IMR-90 (cell line): ENCODE results near the gene MFSD6. TPM values are rescaled to one million over a fixed set of nuclear protein-coding genes. Genes with fewer than 3 reads are reported as not detected.

Experiments used
- ATAC-seq: fragments of 200-7000 bp; cut with Tn5 transposase; 2 replicates; pipeline ENCODE4 v1.9.1; 2020; ENCODE audit warnings: low read depth, mild to moderate bottlenecking, moderate library complexity
- BruUV-seq: library from RNA; stranded (reverse); fragments of 400-500 nt; replicated peaks from 2 replicates; lab custom pipeline; 2021; lab: Mats Ljungman, UMichigan
- CTCF ChIA-PET: fragments of 300-600 bp; formaldehyde crosslinking; extraction: SDS; loops from one replicate; lab custom pipeline; 2021; ENCODE audit warnings: antibody characterized with exemption; lab: Yijun Ruan, JAX
- POLR2A ChIA-PET: fragments of 300-600 bp; sonication (Branson Sonifier 250); formaldehyde crosslinking; loops from one replicate; lab custom pipeline; 2022; ENCODE audit warnings: antibody characterized with exemption; ENCODE audit not compliant: unreplicated experiment; lab: Charles Lee
- DNase-seq: peaks from one replicate; pipeline ENCODE4 v3.0.0; 2013
- H2AFZ ChIP-seq: replicated peaks from 2 replicates; pipeline ENCODE3; 2013; ENCODE audit warnings: low read length, mild to moderate bottlenecking; ENCODE audit not compliant: poor library complexity
- H2AK5ac ChIP-seq: 2 replicates; pipeline ENCODE4 v1.6.1; 2013; ENCODE audit warnings: low read depth, low read length, inconsistent platforms
- H2AK9ac ChIP-seq: replicated peaks from 2 replicates; pipeline ENCODE3; 2013; ENCODE audit warnings: mild to moderate bottlenecking, low read depth, low read length, moderate library complexity; ENCODE audit not compliant: poor library complexity
- H2BK120ac ChIP-seq: 2 replicates; pipeline ENCODE4 v1.6.1; 2013; ENCODE audit warnings: low read depth, low read length, inconsistent platforms
- H2BK15ac ChIP-seq: 3 replicates; pipeline ENCODE4 v1.6.1; 2013; ENCODE audit warnings: low read depth, low read length, inconsistent platforms
- H2BK20ac ChIP-seq: 2 replicates; pipeline ENCODE4 v1.6.1; 2013; ENCODE audit warnings: low read depth, mild to moderate bottlenecking, inconsistent platforms, low read length, moderate library complexity
- H2BK5ac ChIP-seq: 2 replicates; pipeline ENCODE4 v1.6.1; 2013; ENCODE audit warnings: mild to moderate bottlenecking, low read depth, low read length, inconsistent platforms; ENCODE audit not compliant: poor library complexity, severe bottlenecking
- H3K14ac ChIP-seq: replicated peaks from 2 replicates; pipeline ENCODE4 v1.6.1; 2013; ENCODE audit warnings: low read depth, low read length, inconsistent platforms
- H3K18ac ChIP-seq: 2 replicates; pipeline ENCODE4 v1.6.1; 2013; ENCODE audit warnings: low read depth, low read length, control low read depth
- H3K23ac ChIP-seq: 2 replicates; pipeline ENCODE4 v1.6.1; 2013; ENCODE audit warnings: low read depth, low read length, inconsistent platforms
- H3K27ac ChIP-seq: 2 replicates; pipeline ENCODE4 v1.5.1; 2013; ENCODE audit warnings: mild to moderate bottlenecking, control low read depth, low read length; ENCODE audit not compliant: insufficient read depth
- H3K27me3 ChIP-seq: 2 replicates; pipeline ENCODE4 v1.6.1; 2013; ENCODE audit warnings: low read length; ENCODE audit not compliant: control insufficient read depth, insufficient read depth
- H3K36me3 ChIP-seq: 2 replicates; pipeline ENCODE4 v1.6.1; 2013; ENCODE audit warnings: low read length, mixed read lengths; ENCODE audit not compliant: control insufficient read depth, insufficient read depth
- H3K4ac ChIP-seq: 2 replicates; pipeline ENCODE4 v1.6.1; 2013; ENCODE audit warnings: low read depth, low read length, inconsistent platforms
- H3K4me1 ChIP-seq: 2 replicates; pipeline ENCODE4 v1.6.1; 2013; ENCODE audit warnings: low read length, mixed read lengths; ENCODE audit not compliant: control insufficient read depth, insufficient read depth
- H3K4me2 ChIP-seq: 2 replicates; pipeline ENCODE4 v1.6.1; 2013; ENCODE audit warnings: low read depth, mild to moderate bottlenecking, control low read depth, low read length, moderate library complexity
- H3K4me3 ChIP-seq: 2 replicates; pipeline ENCODE4 v1.5.1; 2013; ENCODE audit warnings: low read depth, mild to moderate bottlenecking, control low read depth, low read length, moderate library complexity; ENCODE audit not compliant: insufficient read depth
- H3K56ac ChIP-seq: 2 replicates; pipeline ENCODE4 v1.6.1; 2013; ENCODE audit warnings: low read length, inconsistent platforms; ENCODE audit not compliant: insufficient read depth; ENCODE audit errors: extremely low read depth
- H3K79me1 ChIP-seq, 2 experiments: 2 replicates each; pipeline ENCODE4 v1.6.1; 2013; ENCODE audit warnings: low read length in 2 of 2, inconsistent platforms in 1 of 2, low read depth in 1 of 2
- H3K9ac ChIP-seq: 2 replicates; pipeline ENCODE4 v1.6.1; 2013; ENCODE audit warnings: low read depth, low read length, control low read depth
- H3K9me1 ChIP-seq: 2 replicates; pipeline ENCODE4 v1.6.1; 2013; ENCODE audit warnings: low read length, inconsistent platforms; ENCODE audit not compliant: insufficient read depth
- H3K9me3 ChIP-seq: 2 replicates; pipeline ENCODE4 v1.6.1; 2013; ENCODE audit warnings: low read length; ENCODE audit not compliant: control insufficient read depth, insufficient read depth
- H4K20me1 ChIP-seq: 2 replicates; pipeline ENCODE4 v1.6.1; 2013; ENCODE audit warnings: low read length, inconsistent platforms; ENCODE audit not compliant: insufficient read depth
- H4K5ac ChIP-seq: 2 replicates; pipeline ENCODE4 v1.6.1; 2013; ENCODE audit warnings: mild to moderate bottlenecking, low read depth, low read length, control low read depth
- H4K8ac ChIP-seq, 2 experiments: 2 replicates each; pipeline ENCODE4 v1.6.1; 2013; ENCODE audit warnings: low read depth in 2 of 2, low read length in 2 of 2, control low read depth in 1 of 2, inconsistent platforms in 1 of 2
- H4K91ac ChIP-seq: 2 replicates; pipeline ENCODE4 v1.6.1; 2013; ENCODE audit warnings: low read depth, low read length, inconsistent platforms; ENCODE audit not compliant: insufficient read depth
- BHLHE40 ChIP-seq: fragments of 150-350 bp; IDR thresholded peaks from 2 replicates; pipeline ENCODE4 v1.6.1; 2016; ENCODE audit warnings: mild to moderate bottlenecking, low read depth, low read length
- CHD1 ChIP-seq: IDR thresholded peaks from 2 replicates; pipeline ENCODE4 v1.6.1; 2012; ENCODE audit warnings: low read depth, low read length, improper control_type of control experiment
- FOS ChIP-seq: fragments of 150-350 bp; IDR thresholded peaks from 2 replicates; pipeline ENCODE4 v1.6.1; 2016; ENCODE audit warnings: low read depth, low read length
- MXI1 ChIP-seq: IDR thresholded peaks from 2 replicates; pipeline ENCODE4 v1.6.1; 2012; ENCODE audit warnings: low read depth, mild to moderate bottlenecking, low read length, moderate library complexity, borderline replicate concordance
- NFE2L2 ChIP-seq: fragments of 150-350 bp; IDR thresholded peaks from 2 replicates; pipeline ENCODE4 v1.6.1; 2016; ENCODE audit warnings: low read depth, mild to moderate bottlenecking, low read length
- POLR2A ChIP-seq: IDR thresholded peaks from 2 replicates; pipeline ENCODE4 v1.6.1; 2012; ENCODE audit warnings: mild to moderate bottlenecking, low read depth, low read length
- RAD21 ChIP-seq: IDR thresholded peaks from 2 replicates; pipeline ENCODE4 v1.6.1; 2012; ENCODE audit warnings: low read length, improper control_type of control experiment
- RCOR1 ChIP-seq: IDR thresholded peaks from 2 replicates; pipeline ENCODE4 v1.6.1; 2012; ENCODE audit warnings: mild to moderate bottlenecking, low read length, improper control_type of control experiment; ENCODE audit not compliant: insufficient replicate concordance
- SMC3 ChIP-seq: fragments of 150-350 bp; IDR thresholded peaks from 2 replicates; pipeline ENCODE4 v1.6.1; 2016; ENCODE audit warnings: low read depth, mild to moderate bottlenecking, antibody characterized with exemption, low read length, moderate library complexity
- whole genome bisulfite sequencing, 2 experiments: methylation state at CpG; one replicate each; pipeline versions ENCODE4 v1.1.5 to v1.1.7; 2013; ENCODE audit warnings: missing lambda C conversion rate in 2 of 2; ENCODE audit not compliant: insufficient read length in 1 of 2; ENCODE audit errors: extremely low coverage in 2 of 2; 5-methylcytosine and 5-hydroxymethylcytosine counted together
- dilution Hi-C: fragments of 300-500 bp; cut with HindIII; formaldehyde crosslinking; loops from one replicate; pipeline ENCODE4 v1.14.3; 2018; ENCODE audit warnings: low sequenced_read_pairs; ENCODE audit not compliant: unreplicated experiment
- in situ Hi-C: fragments of 300-500 bp; cut with MboI; formaldehyde crosslinking; loops from 3 replicates; pipeline ENCODE4 v1.14.3; 2019; ENCODE audit warnings: low sequenced_read_pairs, inconsistent platforms, mixed read lengths
- intact Hi-C: fragments of 100-400 bp; cut with micrococcal nuclease; formaldehyde crosslinking; loops from 2 replicates; pipeline ENCODE4 v1.10.0; 2022
- polyA plus RNA-seq, 3 experiments: library from polyadenylated mRNA; depleted of rRNA; stranded (reverse); fragments of >200 nt; gene quantifications; 2 replicates each; pipeline ENCODE4 v1.2.3, GENCODE V29; 2012; ENCODE audit warnings: low replicate concordance in 1 of 3
- total RNA-seq: library from RNA; depleted of rRNA; stranded (reverse); fragments of >200 nt; gene quantifications from 2 replicates; pipeline ENCODE4 v1.2.3, GENCODE V29; 2012
- TF ChIP-seq, protein P1 (sequence below): fragments of 150-350 bp; IDR thresholded peaks from 2 replicates; pipeline ENCODE4 v1.6.1; 2016; ENCODE audit warnings: low read depth, mild to moderate bottlenecking, low read length, moderate library complexity, borderline replicate concordance

The MFSD6 gene
- total and polyA plus RNA-seq, 2 of the 4 experiments (the other 2 are of a cell fraction) = 4.2 to 7.7 TPM

DNA sequence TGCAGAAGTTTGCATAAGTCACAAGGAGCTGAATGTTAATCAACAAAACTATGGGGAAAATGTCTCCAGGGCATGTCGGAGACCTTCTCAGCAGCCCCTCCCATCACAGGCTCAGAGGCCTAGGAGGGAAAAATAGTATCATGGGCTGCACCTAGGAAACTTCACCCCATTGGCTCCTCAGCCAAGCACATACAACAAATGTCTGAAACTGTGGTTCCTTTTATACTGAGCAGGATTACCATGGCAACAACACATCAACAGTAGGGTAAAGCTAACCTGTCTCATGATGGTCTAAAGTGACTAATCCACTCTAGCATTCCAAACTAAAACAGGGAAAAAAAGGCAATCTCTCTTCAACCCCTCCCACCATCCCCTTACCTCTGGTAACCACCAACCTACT is 129.6 kb downstream of the MFSD6 start:
- Histone ChIP-seq H3K27me3 (no peaks in the 10 kb centered on the region), H3K14ac (no peak overlapping the region), H4K20me1 (no peaks in the 10 kb centered on the region), H3K79me1 (peaks cover 8 to 12% of the 10 kb centered on the region in 2 experiments), H2BK15ac (no peak overlapping the region), H2AK9ac (no peak overlapping the region), H3K9me3 (peaks cover 5% of the 10 kb centered on the region), H3K4me3 (no peak overlapping the region), H3K23ac (no peak overlapping the region), H3K27ac (no peak overlapping the region), H3K4me2 (no peak overlapping the region), H2AK5ac (no peak overlapping the region), H2BK120ac (no peak overlapping the region), H3K9me1 (0 out of 2 replicates have a peak, but pooled peaks cover 4% of the 10 kb centered on the region), H3K4me1 (peaks cover 6% of the 10 kb centered on the region), H4K8ac (no peak overlapping the region), H2BK5ac (no peak overlapping the region), H4K91ac (no peak overlapping the region), H3K36me3 (no peaks in the 10 kb centered on the region), H2BK20ac (no peak overlapping the region), H4K5ac (no peak overlapping the region), H3K4ac (no peak overlapping the region), H3K9ac (no peak overlapping the region), H3K56ac (no peak overlapping the region), H3K18ac (no peak overlapping the region), H2AFZ (no peak overlapping the region)
- TF ChIP-seq MXI1 (no peak), NFE2L2 (no peak), POLR2A (no peak), BHLHE40 (no peak), CHD1 (no peak), FOS (no peak), SMC3 (no peak), RAD21 (no peak), RCOR1 (no peak)
- TF ChIP-seq, protein P1, sequence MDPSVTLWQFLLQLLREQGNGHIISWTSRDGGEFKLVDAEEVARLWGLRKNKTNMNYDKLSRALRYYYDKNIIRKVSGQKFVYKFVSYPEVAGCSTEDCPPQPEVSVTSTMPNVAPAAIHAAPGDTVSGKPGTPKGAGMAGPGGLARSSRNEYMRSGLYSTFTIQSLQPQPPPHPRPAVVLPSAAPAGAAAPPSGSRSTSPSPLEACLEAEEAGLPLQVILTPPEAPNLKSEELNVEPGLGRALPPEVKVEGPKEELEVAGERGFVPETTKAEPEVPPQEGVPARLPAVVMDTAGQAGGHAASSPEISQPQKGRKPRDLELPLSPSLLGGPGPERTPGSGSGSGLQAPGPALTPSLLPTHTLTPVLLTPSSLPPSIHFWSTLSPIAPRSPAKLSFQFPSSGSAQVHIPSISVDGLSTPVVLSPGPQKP = no peak
- CTCF ChIA-PET = no interaction called here
- intact Hi-C loops (no loop called here), dilution Hi-C loops (no loop called here), in situ Hi-C loops (no loop called here)
- BruUV-seq = no TSS peak
- POLR2A ChIA-PET = no interaction called here
- DNase-seq (peak; percentile 24), ATAC-seq (no peak)
- no CpG with 5 or more reads among the region's 1 CpG for WGBS, 2 experiments
